Measurements from ENCODE around the gene PRSS36.
"Not testable (repeated sequence)": the region's sequence is repeated elsewhere in the genome, so short reads cannot be mapped to it uniquely, and the experiment has no call there.

- not testable (repeated sequence) for TF ChIP-seq CTCF, POLR2A, EP300, POLR2AphosphoS5 (IDR thresholded peaks at IDR 0.05)
These were observed 8.8 kb downstream of the PRSS36 start for GRCh38 chr16:31141071-31141469.
